ENCODE measurements around the gene RRP1.

GRCh38 chr21:43827015-43827611 lies 37.7 kb downstream of the RRP1 start:
- no peak for TF ChIP-seq CTCF (IDR thresholded peaks at IDR 0.05)
- no peak for TF ChIP-seq POLR2A (IDR thresholded peaks at IDR 0.05)
